SK-N-SH (cell line): Measurements from ENCODE around the gene NXNL1.

Experiments
- CTCF ChIP-seq: fragments of 200-600 bp; sonication (generic); IDR thresholded peaks from 2 replicates; pipeline ENCODE4 v1.6.1; 2017; ENCODE audit warnings: antibody characterized with exemption, mild to moderate bottlenecking, moderate library complexity
- EP300 ChIP-seq, 2 experiments: IDR thresholded peaks; 2 replicates each; pipeline versions ENCODE4 v1.4.0 to v1.6.1; 2012; ENCODE audit warnings: borderline replicate concordance in 1 of 2, low read depth in 1 of 2, low read length in 1 of 2
- EZH2phosphoT487 ChIP-seq: fragments of 200-600 bp; sonication (generic); IDR thresholded peaks from 2 replicates; pipeline ENCODE4 v1.6.1; 2017; ENCODE audit warnings: low read depth, mixed run types, mild to moderate bottlenecking, antibody characterized with exemption, moderate library complexity, borderline replicate concordance
- GABPA ChIP-seq: IDR thresholded peaks from 2 replicates; pipeline ENCODE4 v1.4.0; 2012; ENCODE audit warnings: low read depth, mild to moderate bottlenecking
- JUND ChIP-seq: IDR thresholded peaks from 2 replicates; pipeline ENCODE4 v1.4.0; 2012
- MAX ChIP-seq: IDR thresholded peaks from 2 replicates; pipeline ENCODE4 v1.4.0; 2012; ENCODE audit warnings: low read depth
- MXI1 ChIP-seq: IDR thresholded peaks from 2 replicates; pipeline ENCODE4 v1.6.1; 2012; ENCODE audit warnings: mild to moderate bottlenecking, low read depth, low read length, improper control_type of control experiment
- NRF1 ChIP-seq: IDR thresholded peaks from 2 replicates; pipeline ENCODE4 v1.6.1; 2012; ENCODE audit warnings: low read depth, mild to moderate bottlenecking, low read length
- POLR2AphosphoS5 ChIP-seq: IDR thresholded peaks from 2 replicates; pipeline ENCODE4 v1.6.1; 2012; ENCODE audit warnings: low read depth, low read length
- RAD21 ChIP-seq: IDR thresholded peaks from 2 replicates; pipeline ENCODE4 v1.6.1; 2012; ENCODE audit warnings: mild to moderate bottlenecking, low read length
- TAF1 ChIP-seq: IDR thresholded peaks from 2 replicates; pipeline ENCODE4 v1.6.1; 2012; ENCODE audit warnings: low read depth, mild to moderate bottlenecking, low read length, moderate library complexity, borderline replicate concordance
- ZBTB33 ChIP-seq: IDR thresholded peaks from 2 replicates; pipeline ENCODE4 v1.4.0; 2012; ENCODE audit warnings: low read depth, borderline replicate concordance

- TF ChIP-seq POLR2AphosphoS5: no peak
- no peak for TF ChIP-seq CTCF
- no peak for TF ChIP-seq JUND
- TF ChIP-seq GABPA: no peak
- TF ChIP-seq RAD21: no peak
- TF ChIP-seq EZH2phosphoT487: no peak
- TF ChIP-seq EP300 (IDR thresholded peaks at IDR 0.05; ENCODE audit: borderline replicate concordance in 1 of 2, low read depth in 1 of 2, low read length in 1 of 2): no peak
- no peak for TF ChIP-seq ZBTB33
- TF ChIP-seq TAF1: no peak
- TF ChIP-seq MAX: no peak
- TF ChIP-seq NRF1: no peak
- TF ChIP-seq MXI1: no peak
These were observed 8.9 kb downstream of the NXNL1 start for GRCh38 chr19:17451820-17452219.
